SHP77 treated with DMSO at 0.1 percent for 48 hours (cell line): Measurements from ENCODE around the gene CHRND.
"Not testable (repeated sequence)": the region's sequence is repeated elsewhere in the genome, so short reads cannot be mapped to it uniquely, and the experiment has no call there.

Source experiments
- DNase-seq: peaks from one replicate; lab custom pipeline; 2025; lab: John Stamatoyannopoulos, UW

The CHRND gene

GRCh38 chr2:232528746-232529460 lies 2.9 kb downstream of the CHRND start:
- no peak for DNase-seq

- DNase-seq, result no peak
Measured at GRCh38 chr2:232529806-232530547, 4.0 kb downstream of the CHRND start.

GRCh38 chr2:232530626-232531260 lies 4.8 kb downstream of the CHRND start:
- no peak for DNase-seq

GRCh38 chr2:232532419-232532818 lies 6.5 kb downstream of the CHRND start:
- no peak for DNase-seq

GRCh38 chr2:232532821-232533220 lies 6.9 kb downstream of the CHRND start:
- DNase-seq, result not testable (repeated sequence)

- DNase-seq, result no peak
Measured at GRCh38 chr2:232533944-232534710, 8.2 kb downstream of the CHRND start.

- DNase-seq, result no peak
Measured at GRCh38 chr2:232534940-232535651, 9.1 kb downstream of the CHRND start.

- no peak for DNase-seq
Measured at GRCh38 chr2:232535761-232536530, 10.0 kb downstream of the CHRND start.

GRCh38 chr2:232537079-232537478 lies 11.1 kb downstream of the CHRND start:
- DNase-seq, result no peak

- no peak for DNase-seq
Measured at GRCh38 chr2:232537499-232537898, 11.5 kb downstream of the CHRND start.

GRCh38 chr2:232538671-232539070 lies 12.7 kb downstream of the CHRND start:
- no peak for DNase-seq

- DNase-seq, result no peak
Measured at GRCh38 chr2:232539298-232540231, 13.6 kb downstream of the CHRND start, which contains the start of gene CHRNG. CHRNG (plus strand) TSS chr2:232539692; CDS start chr2:232539748, 56 bp downstream.

GRCh38 chr2:232540441-232541041 lies 14.6 kb downstream of the CHRND start:
- no peak for DNase-seq

- DNase-seq, result no peak
Measured at GRCh38 chr2:232541195-232541960, 15.4 kb downstream of the CHRND start.

- DNase-seq, result no peak
Measured at GRCh38 chr2:232541961-232542714, 16.2 kb downstream of the CHRND start.

- no peak for DNase-seq
Measured at GRCh38 chr2:232542715-232543467, 16.9 kb downstream of the CHRND start.

- no peak for DNase-seq
Measured at GRCh38 chr2:232543491-232543890, 17.5 kb downstream of the CHRND start.
